Measurements from ENCODE around the gene WTIP. TPM values are rescaled to one million over a fixed set of nuclear protein-coding genes. Genes with fewer than 3 reads are reported as not detected.
A peak's percentile ranks its signal among the peaks of the same experiment; 100 is the strongest.

Gene WTIP
- total RNA-seq, 1 experiment from 2014 or later: 4.7 TPM

GRCh38 chr19:34556488-34556887 lies 74.9 kb downstream of the WTIP start:
- H3K4me3 ChIP-seq (ENCODE audit: low read depth, low read length, poor library complexity, severe bottlenecking): no peak overlapping the region
- no TSS peak for BruUV-seq (replicated peaks)
- POLR2A ChIA-PET (ENCODE audit: low non-redundant PET): no interaction called here
- no peaks in the 10 kb centered on the region for H3K36me3 ChIP-seq (ENCODE audit: insufficient read depth, low read length, poor library complexity, severe bottlenecking)
- H3K4me1 ChIP-seq (ENCODE audit: insufficient read depth, low read length, poor library complexity, severe bottlenecking): no peaks in the 10 kb centered on the region
- intact Hi-C loops (cut with micrococcal nuclease; ENCODE audit: unreplicated experiment): no loop called here
- CTCF ChIA-PET: no interaction called here
- no peaks in the 10 kb centered on the region for H3K9me3 ChIP-seq (ENCODE audit: low read depth, low read length, poor library complexity, severe bottlenecking)
- DNase-seq (ENCODE audit: low spot score): peak; percentile 53
- H3K27ac ChIP-seq (ENCODE audit: low read depth, low read length, poor library complexity, severe bottlenecking): no peak overlapping the region
- TF ChIP-seq EZH2 (IDR thresholded peaks at IDR 0.05; ENCODE audit: borderline replicate concordance, low read depth, low read length, poor library complexity, severe bottlenecking): no peak
- TF ChIP-seq CTCF (conservative IDR thresholded peaks at IDR 0.05; ENCODE audit: low read depth, low read length): peak; percentile 74
- peaks cover 42% of the 10 kb centered on the region for H3K27me3 ChIP-seq (replicated peaks; ENCODE audit: insufficient read depth, low read depth, low read length, poor library complexity)

- Histone ChIP-seq H3K4me1 (ENCODE audit: insufficient read depth, low read length, poor library complexity, severe bottlenecking) (no peaks in the 10 kb centered on the region), H3K36me3 (ENCODE audit: insufficient read depth, low read length, poor library complexity, severe bottlenecking) (no peaks in the 10 kb centered on the region), H3K27me3 (replicated peaks; ENCODE audit: insufficient read depth, low read depth, low read length, poor library complexity) (peaks cover 28% of the 10 kb centered on the region), H3K9me3 (ENCODE audit: low read depth, low read length, poor library complexity, severe bottlenecking) (no peaks in the 10 kb centered on the region), H3K27ac (ENCODE audit: low read depth, low read length, poor library complexity, severe bottlenecking) (no peak overlapping the region), H3K4me3 (ENCODE audit: low read depth, low read length, poor library complexity, severe bottlenecking) (no peak overlapping the region)
- no peak for DNase-seq (ENCODE audit: low spot score)
- CTCF ChIA-PET: no interaction called here
- POLR2A ChIA-PET (ENCODE audit: low non-redundant PET): no interaction called here
- TF ChIP-seq EZH2 (IDR thresholded peaks at IDR 0.05; ENCODE audit: borderline replicate concordance, low read depth, low read length, poor library complexity, severe bottlenecking): no peak
- TF ChIP-seq CTCF (conservative IDR thresholded peaks at IDR 0.05; ENCODE audit: low read depth, low read length): no peak
- intact Hi-C loops (cut with micrococcal nuclease; ENCODE audit: unreplicated experiment): no loop called here
- no TSS peak for BruUV-seq (replicated peaks)
These were observed 77.5 kb downstream of the WTIP start for GRCh38 chr19:34559045-34559444.

GRCh38 chr19:34560229-34560628 lies 78.7 kb downstream of the WTIP start:
- CTCF ChIA-PET: no interaction called here
- Histone ChIP-seq H3K36me3 (ENCODE audit: insufficient read depth, low read length, poor library complexity, severe bottlenecking) (no peaks in the 10 kb centered on the region), H3K4me1 (ENCODE audit: insufficient read depth, low read length, poor library complexity, severe bottlenecking) (no peaks in the 10 kb centered on the region), H3K27me3 (replicated peaks; ENCODE audit: insufficient read depth, low read depth, low read length, poor library complexity) (peaks cover 17% of the 10 kb centered on the region), H3K27ac (ENCODE audit: low read depth, low read length, poor library complexity, severe bottlenecking) (no peak overlapping the region), H3K9me3 (ENCODE audit: low read depth, low read length, poor library complexity, severe bottlenecking) (no peaks in the 10 kb centered on the region), H3K4me3 (ENCODE audit: low read depth, low read length, poor library complexity, severe bottlenecking) (no peak overlapping the region)
- intact Hi-C loops (cut with micrococcal nuclease; ENCODE audit: unreplicated experiment): no loop called here
- TF ChIP-seq CTCF (conservative IDR thresholded peaks at IDR 0.05; ENCODE audit: low read depth, low read length) (no peak), EZH2 (IDR thresholded peaks at IDR 0.05; ENCODE audit: borderline replicate concordance, low read depth, low read length, poor library complexity, severe bottlenecking) (no peak)
- POLR2A ChIA-PET (ENCODE audit: low non-redundant PET): no interaction called here
- DNase-seq (ENCODE audit: low spot score): no peak
- BruUV-seq (replicated peaks): no TSS peak

Other genes starting within 250 kb of the WTIP start
- gene GARRE1, start 227.2 kb upstream of the WTIP start, total RNA-seq (2021): 21.0 and 22.9 TPM in 2 replicates
- gene GPI, start 116.6 kb upstream of the WTIP start, total RNA-seq (2021): 439 and 447 TPM in 2 replicates
- 27.1 and 33.8 TPM in 2 replicates for gene PDCD2L, start 77.4 kb upstream of the WTIP start, total RNA-seq (2021)
- 206 and 222 TPM in 2 replicates for gene UBA2, start 53.4 kb upstream of the WTIP start, total RNA-seq (2021)
- gene SCGB2B2, start 195.4 kb downstream of the WTIP start, total RNA-seq (2021): 0.24 and 0.28 TPM in 2 replicates
- 24.1 and 27.7 TPM in 2 replicates for gene ZNF302, start 195.9 kb downstream of the WTIP start, total RNA-seq (2021)

Data from A673 (cell line).